Fibroblast of skin of right biceps (primary cell): ENCODE results near the gene IFNL3.
"Not testable (repeated sequence)": the region's sequence is repeated elsewhere in the genome, so short reads cannot be mapped to it uniquely, and the experiment has no call there.

ENCODE experiments used
- DNase-seq: peaks from one replicate; pipeline ENCODE4 v3.0.0-alpha.2; 2013

Gene IFNL3

GRCh38 chr19:39244410-39245100 is at the start of gene IFNL3:
Gene IFNL3, minus strand, starts transcription at chr19:39245006. Its CDS starts 39 bp downstream, at chr19:39244967.
- DNase-seq: not testable (repeated sequence)

GRCh38 chr19:39293394-39293793 is 48.6 kb upstream of the IFNL3 start:
- DNase-seq: no peak

- DNase-seq: no peak
Measured at GRCh38 chr19:39284032-39284431, 39.2 kb upstream of the IFNL3 start.

GRCh38 chr19:39282021-39282420 is 37.2 kb upstream of the IFNL3 start:
- no peak for DNase-seq

- no peak for DNase-seq
Measured at GRCh38 chr19:39277598-39277997, 32.8 kb upstream of the IFNL3 start.

- no peak for DNase-seq
Measured at GRCh38 chr19:39276740-39277139, 31.9 kb upstream of the IFNL3 start.

GRCh38 chr19:39275578-39275977 is 30.8 kb upstream of the IFNL3 start:
- DNase-seq: no peak

GRCh38 chr19:39273859-39274258 is 29.1 kb upstream of the IFNL3 start:
- not testable (repeated sequence) for DNase-seq

GRCh38 chr19:39270036-39270871 is 25.4 kb upstream of the IFNL3 start:
- DNase-seq: no peak

GRCh38 chr19:39269369-39269768 is 24.6 kb upstream of the IFNL3 start:
- DNase-seq: not testable (repeated sequence)

- DNase-seq: not testable (repeated sequence)
Measured at GRCh38 chr19:39268531-39269223, 23.9 kb upstream of the IFNL3 start.

GRCh38 chr19:39268085-39268484 is 23.3 kb upstream of the IFNL3 start, which contains the start of gene IFNL2:
Gene IFNL2, plus strand, starts transcription at chr19:39268396. Its CDS starts 173 bp downstream, at chr19:39268569.
- not testable (repeated sequence) for DNase-seq

GRCh38 chr19:39265321-39265916 is 20.6 kb upstream of the IFNL3 start:
- no peak for DNase-seq

GRCh38 chr19:39264306-39265290 is 19.8 kb upstream of the IFNL3 start:
- peak; percentile 5 for DNase-seq

GRCh38 chr19:39263912-39264305 is 19.1 kb upstream of the IFNL3 start:
- no peak for DNase-seq

GRCh38 chr19:39262496-39262895 is 17.7 kb upstream of the IFNL3 start:
- DNase-seq: no peak

- DNase-seq: no peak
Measured at GRCh38 chr19:39261704-39262103, 16.9 kb upstream of the IFNL3 start.

- DNase-seq: no peak
Measured at GRCh38 chr19:39257227-39257626, 12.4 kb upstream of the IFNL3 start.

GRCh38 chr19:39254531-39255345 is 9.9 kb upstream of the IFNL3 start:
- no peak for DNase-seq

GRCh38 chr19:39253374-39254149 is 8.8 kb upstream of the IFNL3 start:
- DNase-seq: no peak
